HL-60/S4 treated with retinoic acid at 250 ng/mL for 4 days and 3 days (cell line): ENCODE data around the gene SPDYE2B.
"Not testable (repeated sequence)": the region's sequence is repeated elsewhere in the genome, so short reads cannot be mapped to it uniquely, and the experiment has no call there.

Experiments used
- in situ Hi-C: fragments of 300-500 bp; cut with MboI; formaldehyde crosslinking; loops from 2 replicates; pipeline ENCODE4 v1.7.0; 2022; ENCODE audit warnings: low sequenced_read_pairs

The SPDYE2B gene, protein sequence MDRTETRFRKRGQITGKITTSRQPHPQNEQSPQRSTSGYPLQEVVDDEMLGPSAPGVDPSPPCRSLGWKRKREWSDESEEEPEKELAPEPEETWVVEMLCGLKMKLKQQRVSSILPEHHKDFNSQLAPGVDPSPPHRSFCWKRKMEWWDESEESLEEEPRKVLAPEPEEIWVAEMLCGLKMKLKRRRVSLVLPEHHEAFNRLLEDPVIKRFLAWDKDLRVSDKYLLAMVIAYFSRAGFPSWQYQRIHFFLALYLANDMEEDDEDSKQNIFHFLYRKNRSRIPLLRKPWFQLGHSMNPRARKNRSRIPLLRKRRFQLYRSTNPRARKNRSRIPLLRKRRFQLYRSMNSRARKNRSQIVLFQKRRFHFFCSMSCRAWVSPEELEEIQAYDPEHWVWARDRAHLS

DNA sequence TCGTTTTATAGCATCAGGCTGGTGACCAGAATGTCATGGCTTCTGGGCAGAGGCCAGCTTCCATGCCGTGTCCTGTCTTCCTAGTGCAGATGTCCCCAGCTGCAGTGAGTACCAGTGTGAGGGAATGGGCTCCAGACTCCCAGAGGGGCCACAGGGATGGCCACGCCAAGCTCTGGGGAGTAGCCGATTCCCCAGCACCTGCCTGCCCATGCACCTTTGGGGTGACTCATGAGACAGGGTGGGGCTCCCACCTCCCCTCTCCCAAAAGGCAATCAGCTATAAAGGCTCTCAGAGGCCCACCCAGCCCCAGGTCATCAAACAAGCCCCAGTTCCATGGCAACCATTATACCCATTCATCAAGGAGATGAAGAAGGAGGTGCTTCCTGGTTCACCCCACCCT lies at the start of gene SPDYE2B:
TSS of gene SPDYE2B (plus strand) at position 396 of the 400 bp plus-strand sequence. CDS start 2,030 bp downstream, outside the sequence.
- in situ Hi-C loops, result not testable (repeated sequence)

DNA sequence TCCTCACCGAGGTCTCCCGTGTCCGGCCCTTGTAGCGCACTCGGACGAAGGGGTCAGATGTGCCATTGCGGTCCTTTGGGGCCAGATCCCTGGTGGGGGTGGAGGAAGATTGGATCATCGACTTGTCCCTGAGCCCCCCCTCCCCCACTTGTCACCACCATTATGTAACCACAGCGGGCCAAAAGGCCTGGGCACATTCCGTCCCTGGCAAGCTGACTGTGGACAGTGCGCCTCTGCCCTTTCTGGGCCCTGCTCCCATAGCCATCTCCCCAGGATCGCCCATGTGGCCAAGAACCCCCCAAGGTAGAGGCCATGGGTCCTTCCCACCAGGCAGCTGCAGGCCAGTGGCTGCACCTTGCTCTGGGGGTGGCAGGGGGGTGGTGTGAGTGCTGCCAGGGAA lies 47.8 kb upstream of the SPDYE2B start:
- in situ Hi-C loops, result not testable (repeated sequence)

DNA sequence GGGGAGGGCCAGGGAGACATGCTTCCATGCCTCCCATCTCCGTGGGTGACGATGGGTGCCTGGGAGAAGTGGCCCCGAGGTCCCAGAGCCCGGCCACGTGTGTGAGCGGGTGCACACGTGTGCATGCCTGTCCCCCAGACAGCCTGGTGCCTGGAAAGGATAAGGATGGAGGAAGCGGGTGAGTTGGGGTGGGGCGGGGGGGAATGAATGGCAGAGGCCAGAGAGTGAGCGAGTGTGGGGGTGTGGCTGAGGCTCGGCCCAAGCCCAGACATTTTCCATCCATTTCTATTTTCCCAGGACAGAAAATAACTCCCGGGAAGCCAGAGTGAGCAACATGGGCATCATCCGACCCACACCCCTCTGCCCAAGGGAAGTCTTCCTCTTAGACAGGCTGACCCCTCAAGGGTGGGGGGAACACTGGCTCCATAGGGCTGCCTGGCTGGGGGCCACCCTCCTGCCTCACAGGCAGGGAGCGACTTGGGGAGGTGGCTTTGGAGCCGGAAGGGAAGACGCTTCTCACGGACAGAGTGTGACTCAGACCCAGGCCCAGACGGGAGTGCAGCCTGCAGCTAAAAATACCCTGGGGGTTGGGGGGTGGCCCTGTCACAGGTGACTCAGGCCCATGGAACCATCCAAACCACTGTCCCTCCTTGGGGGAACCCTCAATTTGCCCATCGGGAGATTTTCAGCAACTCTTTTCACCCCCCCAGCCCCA lies 45.5 kb upstream of the SPDYE2B start:
- in situ Hi-C loops, result not testable (repeated sequence)

DNA sequence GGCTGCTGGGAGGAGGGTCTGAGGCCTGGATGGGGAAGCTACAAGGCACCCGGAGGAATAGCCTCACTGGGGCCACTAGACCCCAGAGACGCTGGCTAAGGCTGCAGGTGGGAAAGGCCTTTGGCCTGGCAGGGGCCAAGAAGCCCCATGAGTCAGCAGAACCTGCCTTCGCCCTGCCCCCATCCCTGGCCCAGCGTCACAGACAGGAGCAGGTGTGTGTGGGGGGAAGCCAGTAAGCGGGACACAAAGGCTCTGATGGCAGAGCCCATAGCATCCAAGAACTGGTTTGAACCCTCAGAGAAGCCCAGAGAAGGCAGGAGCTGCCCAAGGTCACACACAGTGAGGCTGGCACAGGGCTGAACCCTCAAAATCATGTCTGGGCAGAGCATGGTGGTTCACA lies 43.3 kb upstream of the SPDYE2B start:
- in situ Hi-C loops, result not testable (repeated sequence)

DNA sequence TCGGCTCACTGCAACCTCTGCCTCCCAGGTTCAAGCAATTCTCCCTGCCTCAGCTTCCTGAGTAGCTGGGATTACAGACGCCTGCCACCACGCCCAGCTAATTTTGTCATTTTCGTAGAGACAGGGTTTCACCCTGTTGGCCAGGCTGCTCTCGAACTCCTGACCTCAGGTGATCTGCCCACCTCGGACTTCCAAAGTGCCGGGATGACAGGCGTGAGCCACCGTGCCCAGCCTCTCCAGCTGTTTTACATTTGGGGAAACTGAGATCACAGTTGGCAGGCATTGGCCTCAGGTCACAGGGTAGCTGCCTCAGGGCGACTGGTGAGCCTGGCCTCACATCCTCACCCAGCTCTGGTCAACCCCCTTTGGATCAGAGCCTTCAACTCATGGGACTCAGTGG lies 40.4 kb upstream of the SPDYE2B start:
- in situ Hi-C loops, result not testable (repeated sequence)

DNA sequence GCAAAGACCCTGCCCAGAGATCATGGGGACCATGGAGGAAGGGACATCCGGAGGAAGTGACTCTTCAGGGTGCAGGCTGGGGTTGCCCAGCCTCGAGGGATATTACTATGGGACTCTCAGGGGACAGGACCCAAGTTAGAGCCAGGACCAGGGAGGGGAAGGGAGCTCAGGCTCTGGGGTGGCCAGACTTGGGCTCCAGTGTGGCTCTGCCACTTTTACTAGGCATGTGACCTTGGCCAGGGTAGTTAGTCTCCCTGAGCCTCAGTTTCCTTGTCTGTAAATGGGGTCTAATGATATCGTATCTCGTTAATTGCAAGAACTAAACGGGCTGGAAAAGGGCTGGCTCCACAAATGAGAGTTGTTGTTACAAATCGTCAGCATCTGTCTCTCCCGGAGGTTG lies 39.7 kb upstream of the SPDYE2B start:
- in situ Hi-C loops, result not testable (repeated sequence)

DNA sequence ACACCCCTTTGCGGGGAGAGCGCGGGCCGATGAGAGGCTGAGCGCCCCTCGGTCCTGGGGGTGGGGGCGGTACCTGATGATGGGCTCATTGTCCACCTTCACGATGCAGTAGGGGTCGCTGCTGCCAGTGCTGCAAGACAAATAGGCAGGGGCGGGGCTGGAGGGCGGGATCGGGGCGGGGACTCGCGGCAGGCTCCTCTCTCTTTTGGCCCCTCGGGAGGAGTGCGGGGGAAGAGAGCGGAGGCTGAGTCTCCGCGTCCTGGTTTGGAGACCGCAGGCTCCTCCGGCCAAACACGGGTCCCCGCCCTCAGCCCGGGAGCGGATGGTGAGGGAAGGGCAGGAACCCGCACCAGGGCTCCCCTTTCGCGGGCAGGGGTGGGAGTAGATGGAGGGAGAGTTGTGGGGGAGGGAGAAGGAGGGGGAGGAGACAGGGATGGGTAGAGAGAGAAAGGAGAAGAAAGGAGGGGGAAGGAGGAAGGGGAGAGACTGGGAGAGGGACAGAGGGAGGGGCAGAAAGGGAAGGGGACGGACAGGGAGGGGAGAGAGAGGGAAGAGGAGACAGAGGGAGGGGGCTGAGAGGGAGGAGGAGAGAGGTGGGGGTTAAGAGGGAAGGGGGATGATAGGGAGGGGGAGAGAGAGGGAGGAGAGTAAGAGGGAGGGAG lies 39.0 kb upstream of the SPDYE2B start:
- in situ Hi-C loops, result not testable (repeated sequence)

DNA sequence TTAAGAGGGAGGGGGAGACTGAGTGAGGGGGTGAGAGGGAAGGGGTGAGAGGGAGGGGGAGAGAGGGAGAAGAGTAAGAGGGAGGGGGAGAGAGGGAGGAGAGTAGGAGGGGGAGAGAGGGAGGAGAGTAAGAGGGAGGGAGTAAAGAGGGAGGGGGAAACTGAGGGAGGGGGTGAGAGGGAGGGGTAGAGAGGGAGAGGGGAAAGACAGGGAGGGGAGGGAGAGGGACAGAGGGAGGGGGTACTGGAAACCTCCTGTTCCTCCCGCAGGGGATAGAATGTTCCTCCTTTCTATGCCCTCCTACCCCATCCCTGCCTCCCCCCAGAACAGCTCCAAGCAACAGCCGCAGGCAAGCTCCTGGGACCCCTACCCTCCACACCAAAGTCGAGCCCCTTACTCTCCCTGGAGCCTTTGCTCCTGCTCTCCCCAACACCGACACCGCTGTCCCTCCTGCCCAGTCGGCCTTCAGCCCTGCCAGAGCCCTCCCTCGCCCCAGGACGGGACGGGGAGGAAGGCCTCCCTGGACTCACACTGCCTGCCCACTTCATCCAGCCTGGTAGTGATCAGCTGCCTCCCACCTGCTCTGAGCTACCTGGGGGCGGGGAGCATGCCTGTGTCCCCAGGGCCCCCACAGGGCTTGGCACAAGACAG lies 38.3 kb upstream of the SPDYE2B start:
- in situ Hi-C loops, result not testable (repeated sequence)

DNA sequence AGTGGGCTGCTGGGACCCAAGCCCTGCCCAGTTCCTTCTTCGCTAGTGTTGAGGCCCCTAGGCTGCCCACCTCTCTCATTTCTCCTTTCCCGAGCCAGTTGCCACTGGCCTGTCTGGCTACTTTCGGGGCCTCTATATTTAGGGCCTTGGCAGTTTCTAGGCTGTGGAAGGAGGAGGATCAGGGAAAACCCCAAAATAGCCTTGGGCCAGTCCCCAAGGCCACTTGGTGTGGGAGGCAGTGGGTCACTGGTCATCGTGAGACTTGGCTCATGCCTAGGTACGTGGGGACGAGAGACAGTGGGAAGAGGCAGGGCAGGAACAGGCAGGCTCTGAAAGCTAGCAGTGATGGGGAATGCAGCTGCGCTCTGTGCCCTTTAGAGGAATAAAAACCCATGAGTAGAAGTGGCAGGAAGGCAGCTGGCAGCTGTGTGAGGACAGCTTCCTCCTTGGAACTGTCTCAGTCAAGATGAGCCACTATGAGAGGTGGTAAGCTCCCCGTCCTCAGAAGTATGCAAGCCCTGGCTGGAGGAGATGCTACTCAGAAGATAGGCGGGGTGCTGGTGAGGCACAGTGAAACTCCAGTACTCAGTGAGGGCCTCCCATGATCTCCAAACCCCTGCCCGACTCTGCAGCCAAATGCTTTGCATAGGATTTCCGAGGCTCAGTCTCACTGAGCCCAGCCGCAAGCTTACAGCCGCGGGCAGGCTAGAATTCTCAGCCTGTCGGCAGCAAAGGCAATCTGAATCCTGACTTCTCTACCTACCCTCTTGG lies 36.4 kb upstream of the SPDYE2B start:
- in situ Hi-C loops, result not testable (repeated sequence)

DNA sequence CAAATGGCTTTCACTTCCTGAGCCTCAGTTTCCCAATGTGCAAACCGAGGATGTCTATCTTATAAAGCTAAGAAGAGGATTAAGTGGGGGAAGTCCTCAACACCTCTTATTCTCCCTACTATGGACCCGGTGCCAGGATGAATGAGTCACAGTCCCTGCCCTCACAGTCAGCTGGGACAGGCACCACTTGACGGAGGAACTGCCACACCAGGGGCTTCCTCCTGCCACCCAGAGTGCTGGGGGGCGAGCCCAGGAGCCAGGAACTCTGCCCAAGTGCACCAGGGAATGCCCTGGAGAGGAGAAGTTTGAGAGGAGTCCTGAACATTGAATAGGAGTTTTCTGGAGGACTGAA lies 35.8 kb upstream of the SPDYE2B start:
- in situ Hi-C loops, result not testable (repeated sequence)

DNA sequence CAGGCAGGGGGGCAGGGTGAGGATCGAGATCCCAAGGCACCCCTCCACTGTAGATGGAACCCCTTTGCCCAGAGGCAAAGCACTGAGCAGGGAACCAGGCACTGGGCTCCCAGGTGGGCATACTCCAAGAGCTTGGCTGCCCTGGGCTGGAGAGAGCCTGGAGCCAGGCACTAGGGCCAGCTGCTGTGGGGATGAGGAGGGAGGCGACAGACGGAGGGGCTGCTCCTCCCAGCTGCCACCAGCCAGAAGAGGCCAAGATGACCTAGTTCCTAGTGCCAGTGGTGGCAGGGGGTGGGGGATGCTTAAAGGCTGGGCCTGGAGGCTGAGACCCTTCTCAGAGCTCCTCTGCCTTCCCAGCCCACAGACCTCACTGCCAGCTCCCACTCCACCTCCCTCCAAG lies 35.2 kb upstream of the SPDYE2B start:
- in situ Hi-C loops, result not testable (repeated sequence)

DNA sequence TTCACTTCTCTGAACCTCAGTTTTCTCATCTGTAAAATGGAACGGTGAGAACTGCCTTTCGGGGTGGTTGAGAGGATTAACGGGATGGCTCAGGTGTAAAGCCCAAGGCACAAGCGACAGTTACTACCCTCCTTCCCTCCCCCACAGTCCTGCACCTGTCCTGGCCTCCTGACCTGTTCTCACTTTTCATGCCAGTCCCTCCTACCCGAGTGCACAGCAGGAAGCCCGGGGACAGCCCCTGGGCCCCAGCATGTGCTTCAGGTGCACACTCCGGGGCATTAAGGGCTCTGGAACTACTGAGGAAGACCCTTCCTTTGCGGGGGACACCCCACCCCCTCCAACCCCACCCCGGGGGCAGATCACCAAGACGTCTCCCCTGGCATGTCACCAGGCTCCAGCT lies 34.2 kb upstream of the SPDYE2B start:
- in situ Hi-C loops, result not testable (repeated sequence)

DNA sequence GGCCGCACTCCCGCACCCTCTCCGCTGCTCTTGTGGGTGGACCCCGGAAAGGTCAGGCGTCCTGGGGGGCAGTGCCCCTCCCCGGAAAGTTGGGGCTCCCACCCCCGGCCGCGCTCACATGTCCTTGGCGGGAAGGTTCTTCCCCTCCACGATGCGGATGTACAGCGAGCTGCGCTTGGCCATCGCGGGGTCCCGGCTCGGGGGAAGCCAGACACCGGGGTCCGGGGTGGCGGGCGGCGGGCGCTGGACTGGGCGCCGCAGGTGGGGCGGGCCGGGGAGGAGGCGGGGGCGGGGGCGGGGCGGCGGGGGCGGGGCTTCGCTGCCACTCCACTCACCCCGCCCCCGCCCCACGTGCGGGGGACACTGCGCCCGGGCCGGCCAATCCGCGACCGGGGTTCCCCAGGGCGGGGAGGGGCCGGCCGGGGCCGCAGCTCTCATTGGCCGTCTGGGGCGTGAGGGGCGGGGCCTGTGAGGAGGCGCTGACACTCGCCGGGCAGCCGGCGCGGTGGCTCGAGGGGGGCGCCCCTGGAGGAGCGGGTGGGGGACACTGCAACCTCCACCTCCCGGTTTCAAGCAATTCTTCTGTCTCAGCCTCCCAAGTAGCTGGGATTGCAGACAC lies 33.5 kb upstream of the SPDYE2B start, which contains the start of gene RASA4:
TSS of gene RASA4 (minus strand) at position 250 of the 619 bp plus-strand sequence. CDS start at position 183, 67 bp downstream.
- in situ Hi-C loops, result not testable (repeated sequence)

DNA sequence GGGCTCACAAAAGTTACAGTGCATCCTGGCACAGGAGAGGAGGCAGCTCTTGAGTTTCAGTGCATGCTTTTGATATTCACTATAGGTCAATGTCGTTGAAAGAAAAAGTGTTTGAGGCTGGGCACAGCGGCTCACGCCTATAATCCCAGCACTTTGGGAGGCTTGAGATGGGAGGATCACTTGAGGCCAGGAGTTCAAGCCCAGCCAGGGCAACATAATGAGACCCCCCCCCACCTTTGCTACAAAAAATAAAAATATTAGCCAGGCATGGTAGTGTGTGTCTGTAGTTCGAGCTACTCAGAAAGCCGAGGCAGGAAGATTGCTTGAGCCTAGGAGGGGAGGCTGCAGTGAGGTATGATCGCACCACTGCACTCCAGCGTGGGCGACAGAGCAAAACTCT lies 32.0 kb upstream of the SPDYE2B start:
- in situ Hi-C loops, result not testable (repeated sequence)

DNA sequence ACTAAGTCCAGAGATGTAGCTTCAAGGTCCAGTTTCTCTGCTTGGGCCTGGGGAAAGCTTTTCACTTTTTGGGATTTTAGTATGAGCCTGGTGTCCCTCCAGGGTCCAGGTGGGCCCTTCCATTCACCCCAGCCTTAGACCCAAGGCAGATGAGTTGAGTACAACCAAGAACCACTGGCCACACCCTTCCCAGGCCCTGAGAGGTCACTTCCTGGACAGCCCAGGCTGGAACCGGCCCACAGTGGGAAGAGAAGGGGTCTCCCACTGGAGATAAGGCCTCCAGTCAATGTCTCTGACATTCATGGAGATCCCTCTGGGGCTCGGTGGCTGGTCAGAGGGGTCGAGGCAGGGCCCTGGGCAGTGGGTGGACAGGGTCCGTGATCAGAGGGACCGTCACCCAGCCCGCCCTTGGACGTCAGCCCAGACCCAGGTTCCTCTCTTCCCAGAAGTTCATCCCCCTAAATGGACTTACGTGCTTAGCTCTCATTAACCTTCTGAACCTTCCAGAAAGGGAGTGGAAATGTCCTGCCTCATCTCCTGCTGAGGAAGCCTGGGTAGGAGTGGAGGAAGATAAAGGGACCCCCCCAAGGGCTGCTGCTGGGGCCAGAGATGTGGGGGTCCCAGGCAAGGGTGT lies 22.7 kb upstream of the SPDYE2B start:
- in situ Hi-C loops, result not testable (repeated sequence)

DNA sequence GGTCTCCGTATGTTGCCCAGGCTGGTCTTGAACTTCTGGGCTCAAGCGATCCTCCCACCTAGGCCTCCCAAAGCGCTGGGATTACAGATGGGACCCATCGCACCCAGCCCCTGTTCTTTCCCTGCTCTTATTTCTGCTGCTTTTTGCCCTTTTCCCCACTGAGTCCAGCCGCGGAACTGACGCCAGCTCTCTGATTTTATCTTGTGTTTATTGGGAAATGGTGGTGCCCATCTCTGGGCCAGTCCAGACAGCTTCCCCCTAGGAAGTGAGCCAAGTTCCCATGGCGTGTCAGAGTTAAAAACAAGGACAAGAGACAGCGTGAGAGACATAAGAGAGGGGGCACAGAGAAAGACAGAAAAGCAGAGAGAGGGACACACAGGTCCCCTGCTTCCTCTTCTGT lies 19.5 kb upstream of the SPDYE2B start:
- in situ Hi-C loops, result not testable (repeated sequence)

DNA sequence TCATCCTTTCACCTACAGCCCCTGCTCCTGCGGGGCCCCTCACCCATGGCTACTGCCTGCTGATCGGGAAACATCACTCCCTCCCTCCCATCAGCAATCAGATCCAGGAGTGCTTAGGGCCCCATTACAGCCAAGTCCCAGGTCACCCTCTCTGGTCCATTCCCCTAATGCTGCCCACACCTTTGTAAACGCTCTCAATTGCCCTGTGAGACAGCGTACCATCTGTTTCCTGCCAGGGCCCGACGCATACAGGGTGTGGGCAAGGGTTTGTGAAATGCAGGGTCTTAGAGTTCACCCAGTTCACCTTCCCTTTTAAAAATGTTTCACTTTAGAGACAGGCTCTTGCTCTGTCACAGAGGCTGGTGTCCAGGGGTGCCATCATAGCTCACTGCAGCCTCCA lies 15.8 kb upstream of the SPDYE2B start:
- in situ Hi-C loops, result not testable (repeated sequence)

DNA sequence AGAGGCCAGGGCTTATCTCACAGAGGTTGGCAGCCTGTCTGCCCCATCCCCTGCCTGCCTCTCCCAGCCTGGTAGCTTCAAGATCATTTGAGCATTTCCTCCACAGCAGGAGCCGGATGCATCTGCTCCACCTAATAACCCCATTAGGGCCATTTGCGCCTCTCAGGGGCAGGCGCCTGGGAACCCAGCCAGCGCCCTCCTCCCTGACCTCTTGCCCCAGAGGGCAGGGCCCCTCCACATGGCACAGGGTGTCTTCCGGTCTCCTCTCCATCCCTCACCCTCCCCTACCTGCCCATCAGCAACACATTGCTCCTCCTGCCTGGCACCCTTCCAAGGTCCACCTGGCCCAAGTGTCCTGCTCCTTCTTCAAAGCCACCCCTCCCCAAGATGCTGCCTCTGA lies 14.8 kb upstream of the SPDYE2B start:
- in situ Hi-C loops, result not testable (repeated sequence)

DNA sequence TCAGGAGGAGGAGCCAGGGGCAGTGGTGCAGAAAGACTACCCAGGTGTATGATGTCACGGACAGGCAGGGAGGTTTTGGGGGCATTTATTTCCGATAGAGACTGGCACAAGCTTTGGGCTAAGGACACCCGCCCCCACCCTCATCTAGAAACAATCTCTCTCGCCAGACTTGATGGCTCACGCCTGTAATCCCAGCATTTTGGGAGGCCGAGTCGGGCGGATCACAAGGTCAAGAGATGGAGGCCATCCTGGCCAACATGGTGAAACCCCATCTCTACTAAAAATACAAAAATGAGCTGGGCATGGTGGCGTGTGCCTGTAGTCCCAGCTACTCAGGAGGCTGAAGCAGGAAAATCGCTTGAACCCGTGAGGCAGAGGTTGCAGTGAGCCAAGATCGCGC lies 13.2 kb upstream of the SPDYE2B start:
- in situ Hi-C loops, result not testable (repeated sequence)
